ENCODE results near the gene HAPLN2. TPM values are rescaled to one million over a fixed set of nuclear protein-coding genes. Genes with fewer than 3 reads are reported as not detected.

HAPLN2 gene
- total RNA-seq, 1 experiment from 2014 or later = 0.21 TPM

GRCh38 chr1:156574039-156574633 is 45.1 kb upstream of the HAPLN2 start:
- TF ChIP-seq TCF7L2 (IDR thresholded peaks at IDR 0.05; ENCODE audit: low read depth, low read length) = no peak
- TF ChIP-seq REST (IDR thresholded peaks at IDR 0.05; ENCODE audit: insufficient read depth in 1 of 2, low read depth in 2 of 2, low read length in 1 of 2) = no peak
- TF ChIP-seq, protein P1, sequence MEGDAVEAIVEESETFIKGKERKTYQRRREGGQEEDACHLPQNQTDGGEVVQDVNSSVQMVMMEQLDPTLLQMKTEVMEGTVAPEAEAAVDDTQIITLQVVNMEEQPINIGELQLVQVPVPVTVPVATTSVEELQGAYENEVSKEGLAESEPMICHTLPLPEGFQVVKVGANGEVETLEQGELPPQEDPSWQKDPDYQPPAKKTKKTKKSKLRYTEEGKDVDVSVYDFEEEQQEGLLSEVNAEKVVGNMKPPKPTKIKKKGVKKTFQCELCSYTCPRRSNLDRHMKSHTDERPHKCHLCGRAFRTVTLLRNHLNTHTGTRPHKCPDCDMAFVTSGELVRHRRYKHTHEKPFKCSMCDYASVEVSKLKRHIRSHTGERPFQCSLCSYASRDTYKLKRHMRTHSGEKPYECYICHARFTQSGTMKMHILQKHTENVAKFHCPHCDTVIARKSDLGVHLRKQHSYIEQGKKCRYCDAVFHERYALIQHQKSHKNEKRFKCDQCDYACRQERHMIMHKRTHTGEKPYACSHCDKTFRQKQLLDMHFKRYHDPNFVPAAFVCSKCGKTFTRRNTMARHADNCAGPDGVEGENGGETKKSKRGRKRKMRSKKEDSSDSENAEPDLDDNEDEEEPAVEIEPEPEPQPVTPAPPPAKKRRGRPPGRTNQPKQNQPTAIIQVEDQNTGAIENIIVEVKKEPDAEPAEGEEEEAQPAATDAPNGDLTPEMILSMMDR (IDR thresholded peaks at IDR 0.05) = no peak
- no peak for TF ChIP-seq POLR2AphosphoS5 (IDR thresholded peaks at IDR 0.05; ENCODE audit: low read depth, low read length)
- TF ChIP-seq SIN3A (IDR thresholded peaks at IDR 0.05; ENCODE audit: borderline replicate concordance, insufficient read depth, low read depth, low read length) = no peak
- no peak for DNase-seq (ENCODE audit: low read depth, low spot score)
- H3K27ac ChIP-seq (ENCODE audit: low read length) = no peak overlapping the region
- intact Hi-C loops (cut with micrococcal nuclease; ENCODE audit: unreplicated experiment) (loop anchor here (5.0 kb wide), 1 partner anchor 107 kb away; no protein-coding TSS in a partner anchor), in situ Hi-C loops (cut with HindIII; ENCODE audit: low pct_unique_long_range_greater_than_20kb, low sequenced_read_pairs) (no loop called here)
- no peak overlapping the region for H3K4me3 ChIP-seq (ENCODE audit: low read depth in 2 of 2, low read length in 2 of 2)
- H3K27me3 ChIP-seq (ENCODE audit: control insufficient read depth, insufficient read depth, low read length) = no peaks in the 10 kb centered on the region
- peaks cover 6% of the 10 kb centered on the region; the same call in 1 of the 2 replicates for H3K36me3 ChIP-seq (ENCODE audit: control insufficient read depth, insufficient read depth, low read length)
- ChIA-PET CTCF (no interaction called here), POLR2A (no interaction called here)
- ATAC-seq = no peak
- peaks cover 10% of the 10 kb centered on the region for H3K4me1 ChIP-seq (ENCODE audit: control insufficient read depth, insufficient read depth, low read length)
- H3K9me3 ChIP-seq (ENCODE audit: control insufficient read depth, insufficient read depth, low read depth, low read length) = no peaks in the 10 kb centered on the region
- no TSS peak for BruUV-seq (replicated peaks)

- Histone ChIP-seq H3K27me3 (ENCODE audit: control insufficient read depth, insufficient read depth, low read length) (no peaks in the 10 kb centered on the region), H3K9me3 (ENCODE audit: control insufficient read depth, insufficient read depth, low read depth, low read length) (no peaks in the 10 kb centered on the region), H3K36me3 (ENCODE audit: control insufficient read depth, insufficient read depth, low read length) (no peaks in the 10 kb centered on the region), H3K4me3 (ENCODE audit: low read depth in 2 of 2, low read length in 2 of 2) (no peak overlapping the region), H3K27ac (ENCODE audit: low read length) (no peak overlapping the region), H3K4me1 (ENCODE audit: control insufficient read depth, insufficient read depth, low read length) (no peaks in the 10 kb centered on the region)
- ATAC-seq = no peak
- TF ChIP-seq TCF7L2 (IDR thresholded peaks at IDR 0.05; ENCODE audit: low read depth, low read length) (no peak), POLR2AphosphoS5 (IDR thresholded peaks at IDR 0.05; ENCODE audit: low read depth, low read length) (no peak), SIN3A (IDR thresholded peaks at IDR 0.05; ENCODE audit: borderline replicate concordance, insufficient read depth, low read depth, low read length) (no peak), REST (IDR thresholded peaks at IDR 0.05; ENCODE audit: insufficient read depth in 1 of 2, low read depth in 2 of 2, low read length in 1 of 2) (no peak)
- TF ChIP-seq, protein P1 (IDR thresholded peaks at IDR 0.05) = no peak
- in situ Hi-C loops (cut with HindIII; ENCODE audit: low pct_unique_long_range_greater_than_20kb, low sequenced_read_pairs) (no loop called here), intact Hi-C loops (cut with micrococcal nuclease; ENCODE audit: unreplicated experiment) (no loop called here)
- DNase-seq (ENCODE audit: low read depth, low spot score) = no peak
- no TSS peak for BruUV-seq (replicated peaks)
- CTCF ChIA-PET = no interaction called here
- POLR2A ChIA-PET = interaction anchor here (0.6 kb wide), 1 partner anchor 120 kb away, joined by 3 read pairs; no protein-coding TSS in a partner anchor
Observed at GRCh38 chr1:156577550-156577949, 41.7 kb upstream of the HAPLN2 start.
